GM06990 (cell line): ENCODE measurements around the gene PCDHB5.
"Not testable (repeated sequence)": the region's sequence is repeated elsewhere in the genome, so short reads cannot be mapped to it uniquely, and the experiment has no call there.

Experiments
- DNase-seq: peaks from one replicate; pipeline ENCODE4 v3.0.0-alpha.2; 2011; ENCODE audit not compliant: insufficient read length; ENCODE audit errors: extremely low read depth
- H3K27me3 ChIP-seq: replicated peaks from 2 replicates; pipeline ENCODE4 v1.6.0; 2011; ENCODE audit warnings: low read length; ENCODE audit not compliant: control insufficient read depth, insufficient read depth
- H3K36me3 ChIP-seq: 2 replicates; pipeline ENCODE4 v1.5.1; 2011; ENCODE audit warnings: low read length; ENCODE audit not compliant: control insufficient read depth, insufficient read depth
- H3K4me3 ChIP-seq: replicated peaks from 2 replicates; pipeline ENCODE4 v1.5.1; 2011; ENCODE audit warnings: low read depth, mild to moderate bottlenecking, control low read depth, low read length
- TF ChIP-seq, protein P1 (sequence below): IDR thresholded peaks from 2 replicates; pipeline ENCODE4 v1.5.1; 2011; ENCODE audit warnings: low read length, control low read depth, mild to moderate bottlenecking, inconsistent platforms; ENCODE audit not compliant: insufficient read depth, poor library complexity, severe bottlenecking

PCDHB5 gene

DNA sequence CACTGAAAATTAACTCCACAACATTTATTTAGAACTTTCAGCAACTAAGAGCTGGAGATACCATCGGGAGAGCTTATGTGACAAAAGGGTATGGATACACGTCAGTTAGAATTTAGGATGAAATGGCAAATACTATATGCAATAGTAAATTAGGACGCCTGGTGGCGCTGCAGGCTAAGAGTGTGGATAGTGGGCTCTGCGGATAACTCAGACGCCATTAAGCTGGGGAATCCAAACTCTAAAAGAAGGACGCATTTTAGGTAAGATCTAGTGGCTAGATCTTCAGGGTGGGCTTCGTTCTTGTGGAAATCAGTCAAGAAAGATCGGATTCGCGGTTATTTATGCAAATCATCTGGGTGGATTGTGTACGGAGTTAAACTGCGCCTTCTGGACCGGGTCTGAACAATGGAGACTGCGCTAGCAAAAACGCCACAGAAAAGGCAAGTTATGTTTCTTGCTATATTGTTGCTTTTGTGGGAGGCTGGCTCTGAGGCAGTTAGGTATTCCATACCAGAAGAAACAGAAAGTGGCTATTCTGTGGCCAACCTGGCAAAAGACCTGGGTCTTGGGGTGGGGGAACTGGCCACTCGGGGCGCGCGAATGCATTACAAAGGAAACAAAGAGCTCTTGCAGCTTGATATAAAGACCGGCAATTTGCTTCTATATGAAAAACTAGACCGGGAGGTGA lies at the start of gene PCDHB5:
PCDHB5 (plus strand) TSS at position 177 of the 688 bp plus-strand sequence; CDS start at position 406, 229 bp downstream.
- DNase-seq = no peak
- no peak within 1 kb of the TSS for H3K4me3 ChIP-seq
- no peaks in the 10 kb centered on the region for H3K36me3 ChIP-seq
- H3K27me3 ChIP-seq = no peaks in the 10 kb centered on the region
- TF ChIP-seq, protein P1, sequence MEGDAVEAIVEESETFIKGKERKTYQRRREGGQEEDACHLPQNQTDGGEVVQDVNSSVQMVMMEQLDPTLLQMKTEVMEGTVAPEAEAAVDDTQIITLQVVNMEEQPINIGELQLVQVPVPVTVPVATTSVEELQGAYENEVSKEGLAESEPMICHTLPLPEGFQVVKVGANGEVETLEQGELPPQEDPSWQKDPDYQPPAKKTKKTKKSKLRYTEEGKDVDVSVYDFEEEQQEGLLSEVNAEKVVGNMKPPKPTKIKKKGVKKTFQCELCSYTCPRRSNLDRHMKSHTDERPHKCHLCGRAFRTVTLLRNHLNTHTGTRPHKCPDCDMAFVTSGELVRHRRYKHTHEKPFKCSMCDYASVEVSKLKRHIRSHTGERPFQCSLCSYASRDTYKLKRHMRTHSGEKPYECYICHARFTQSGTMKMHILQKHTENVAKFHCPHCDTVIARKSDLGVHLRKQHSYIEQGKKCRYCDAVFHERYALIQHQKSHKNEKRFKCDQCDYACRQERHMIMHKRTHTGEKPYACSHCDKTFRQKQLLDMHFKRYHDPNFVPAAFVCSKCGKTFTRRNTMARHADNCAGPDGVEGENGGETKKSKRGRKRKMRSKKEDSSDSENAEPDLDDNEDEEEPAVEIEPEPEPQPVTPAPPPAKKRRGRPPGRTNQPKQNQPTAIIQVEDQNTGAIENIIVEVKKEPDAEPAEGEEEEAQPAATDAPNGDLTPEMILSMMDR = no peak

DNA sequence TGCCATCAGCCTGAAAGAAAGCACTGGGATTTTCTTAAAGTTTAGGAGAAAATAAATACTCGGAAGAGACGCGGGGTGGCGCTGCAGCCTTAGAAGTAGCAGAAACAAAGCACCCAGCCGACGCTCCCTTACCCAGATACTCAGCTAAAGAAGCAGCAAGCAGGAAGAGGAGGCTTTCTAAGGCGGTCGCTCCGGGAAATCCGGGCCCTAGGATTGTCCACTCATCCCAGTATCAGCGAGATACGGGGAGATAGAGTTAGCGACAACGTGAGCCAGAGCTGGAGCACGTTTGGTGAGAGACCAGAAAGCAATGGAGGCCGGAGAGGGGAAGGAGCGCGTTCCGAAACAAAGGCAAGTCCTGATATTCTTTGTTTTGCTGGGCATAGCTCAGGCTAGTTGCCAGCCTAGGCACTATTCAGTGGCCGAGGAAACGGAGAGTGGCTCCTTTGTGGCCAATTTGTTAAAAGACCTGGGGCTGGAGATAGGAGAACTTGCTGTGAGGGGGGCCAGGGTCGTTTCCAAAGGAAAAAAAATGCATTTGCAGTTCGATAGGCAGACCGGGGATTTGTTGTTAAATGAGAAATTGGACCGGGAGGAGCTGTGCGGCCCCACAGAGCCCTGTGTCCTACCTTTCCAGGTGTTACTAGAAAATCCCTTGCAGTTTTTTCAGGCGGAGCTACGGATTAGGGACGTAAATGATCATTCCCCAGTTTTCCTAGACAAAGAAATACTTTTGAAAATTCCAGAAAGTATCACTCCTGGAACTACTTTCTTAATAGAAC lies 40.3 kb upstream of the PCDHB5 start, which contains the start of gene PCDHB2:
PCDHB2 (plus strand) TSS at position 135 of the 782 bp plus-strand sequence; CDS start at position 311, 176 bp downstream.
- no peak for DNase-seq
- no peaks in the 10 kb centered on the region for H3K27me3 ChIP-seq

DNA sequence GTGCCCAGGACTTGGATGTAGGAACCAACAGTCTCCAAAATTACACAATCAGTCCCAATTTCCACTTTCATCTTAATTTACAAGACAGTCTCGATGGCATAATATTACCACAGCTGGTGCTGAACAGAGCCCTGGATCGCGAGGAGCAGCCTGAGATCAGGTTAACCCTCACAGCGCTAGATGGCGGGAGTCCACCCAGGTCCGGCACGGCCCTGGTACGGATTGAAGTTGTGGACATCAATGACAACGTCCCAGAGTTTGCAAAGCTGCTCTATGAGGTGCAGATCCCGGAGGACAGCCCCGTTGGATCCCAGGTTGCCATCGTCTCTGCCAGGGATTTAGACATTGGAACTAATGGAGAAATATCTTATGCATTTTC lies 39.8 kb upstream of the PCDHB5 start:
- H3K4me3 ChIP-seq = no peak overlapping the region
- TF ChIP-seq, protein P1 = no peak

More for the DNA sequence above, 40.3 kb upstream of the PCDHB5 start, which contains the start of gene PCDHB2:
- TF ChIP-seq, protein P1 = no peak
- no peak within 1 kb of the TSS for H3K4me3 ChIP-seq
- no peaks in the 10 kb centered on the region for H3K36me3 ChIP-seq

DNA sequence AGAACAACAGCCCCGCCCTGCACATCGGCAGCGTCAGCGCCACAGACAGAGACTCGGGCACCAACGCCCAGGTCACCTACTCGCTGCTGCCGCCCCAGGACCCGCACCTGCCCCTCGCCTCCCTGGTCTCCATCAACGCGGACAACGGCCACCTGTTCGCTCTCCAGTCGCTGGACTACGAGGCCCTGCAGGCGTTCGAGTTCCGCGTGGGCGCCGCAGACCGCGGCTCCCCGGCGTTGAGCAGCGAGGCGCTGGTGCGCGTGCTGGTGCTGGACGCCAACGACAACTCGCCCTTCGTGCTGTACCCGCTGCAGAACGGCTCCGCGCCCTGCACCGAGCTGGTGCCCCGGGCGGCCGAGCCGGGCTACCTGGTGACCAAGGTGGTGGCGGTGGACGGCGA lies 38.8 kb upstream of the PCDHB5 start:
- not testable (repeated sequence) for H3K4me3 ChIP-seq, H3K27me3 ChIP-seq, H3K36me3 ChIP-seq, DNase-seq

More for the DNA sequence above, 39.8 kb upstream of the PCDHB5 start:
- DNase-seq = no peak
- H3K36me3 ChIP-seq = no peaks in the 10 kb centered on the region
- H3K27me3 ChIP-seq = no peaks in the 10 kb centered on the region

DNA sequence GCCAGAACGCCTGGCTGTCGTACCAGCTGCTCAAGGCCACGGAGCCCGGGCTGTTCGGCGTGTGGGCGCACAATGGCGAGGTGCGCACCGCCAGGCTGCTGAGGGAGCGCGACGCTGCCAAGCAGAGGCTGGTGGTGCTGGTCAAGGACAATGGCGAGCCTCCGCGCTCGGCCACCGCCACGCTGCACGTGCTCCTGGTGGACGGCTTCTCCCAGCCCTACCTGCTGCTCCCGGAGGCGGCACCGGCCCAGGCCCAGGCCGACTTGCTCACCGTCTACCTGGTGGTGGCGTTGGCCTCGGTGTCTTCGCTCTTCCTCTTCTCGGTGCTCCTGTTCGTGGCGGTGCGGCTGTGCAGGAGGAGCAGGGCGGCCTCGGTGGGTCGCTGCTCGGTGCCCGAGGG lies 38.4 kb upstream of the PCDHB5 start:
- H3K36me3 ChIP-seq, H3K4me3 ChIP-seq, DNase-seq, H3K27me3 ChIP-seq: not testable (repeated sequence)

DNA sequence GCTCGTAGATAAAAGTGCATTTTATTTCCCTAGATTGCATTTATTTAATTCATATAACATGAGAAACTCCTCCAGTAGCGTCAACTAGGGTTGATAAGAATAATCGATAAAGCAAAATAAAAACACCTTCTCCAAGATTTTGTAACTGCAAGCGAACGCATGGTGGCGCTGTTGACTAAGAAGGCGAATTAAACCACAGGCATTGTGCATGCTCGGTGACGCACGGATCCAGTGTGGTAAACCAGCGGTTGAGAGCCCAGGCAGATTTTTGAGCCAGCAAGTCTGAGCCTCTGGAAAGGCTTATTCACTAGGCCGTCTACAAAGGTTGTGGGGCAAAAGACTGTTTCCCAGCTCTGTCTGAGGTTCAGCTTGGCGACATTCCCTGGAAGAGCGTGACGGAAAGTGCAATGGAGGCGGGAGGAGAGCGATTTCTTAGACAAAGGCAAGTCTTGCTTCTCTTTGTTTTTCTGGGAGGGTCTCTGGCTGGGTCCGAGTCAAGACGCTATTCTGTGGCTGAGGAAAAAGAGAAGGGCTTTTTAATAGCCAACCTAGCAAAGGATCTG lies 34.7 kb upstream of the PCDHB5 start, which contains the start of gene PCDHB3:
PCDHB3 (plus strand) TSS at position 231 of the 563 bp plus-strand sequence; CDS start at position 408, 177 bp downstream.
- no peak for DNase-seq
- no peaks in the 10 kb centered on the region for H3K36me3 ChIP-seq
- no peak within 1 kb of the TSS for H3K4me3 ChIP-seq
- TF ChIP-seq, protein P1 = no peak
- H3K27me3 ChIP-seq = no peaks in the 10 kb centered on the region
